T-helper 17 cell (primary cell): Measurements from ENCODE around the gene CLDN11. TPM values are rescaled to one million over a fixed set of nuclear protein-coding genes. Genes with fewer than 3 reads are reported as not detected.

Experiments used
- total RNA-seq, 4 donors: library from RNA in 2 of 4; stranded (reverse) in 2 of 4; gene quantifications; one replicate each; pipeline ENCODE4 v1.2.3 and lab custom pipeline; 2022 to 2026

CLDN11 gene
- total RNA-seq, 2 donors from 2014 or later: not detected

Other genes starting within 250 kb of the CLDN11 start
- 100 to 1,000 TPM; 124 to 134 TPM for gene PHC3, start 237.1 kb upstream of the CLDN11 start, total RNA-seq
- 10 to 100 TPM; 18.0 to 18.7 TPM for gene PRKCI, start 196.4 kb upstream of the CLDN11 start, total RNA-seq
- gene SKIL, start 61.2 kb upstream of the CLDN11 start, total RNA-seq: 10 to 100 TPM; 49.4 to 59.8 TPM
- gene SLC7A14, start 167.2 kb downstream of the CLDN11 start, total RNA-seq: not detected